HEK293 (cell line): ENCODE data around the gene MSRB3.

Experiments used
- BCL11A ChIP-seq: fragments of 450-650 bp; formaldehyde crosslinking; IDR thresholded peaks from 2 replicates; pipeline ENCODE4 v1.5.1; 2016; ENCODE audit warnings: low read depth, missing biosample characterization, missing genetic modification characterization
- HIC1 ChIP-seq: fragments of 450-650 bp; formaldehyde crosslinking; IDR thresholded peaks from 2 replicates; pipeline ENCODE4 v1.5.1; 2016; ENCODE audit warnings: missing biosample characterization, missing genetic modification characterization
- INSM2 ChIP-seq: fragments of 450-650 bp; formaldehyde crosslinking; IDR thresholded peaks from 2 replicates; pipeline ENCODE4 v1.5.1; 2016; ENCODE audit warnings: missing biosample characterization, missing genetic modification characterization
- PRDM2 ChIP-seq: fragments of 450-650 bp; formaldehyde crosslinking; IDR thresholded peaks from 2 replicates; pipeline ENCODE4 v1.5.1; 2016; ENCODE audit warnings: missing biosample characterization, missing genetic modification characterization, borderline replicate concordance
- TCF7L2 ChIP-seq: IDR thresholded peaks from 2 replicates; pipeline ENCODE4 v1.6.1; 2011; ENCODE audit warnings: low read depth, mild to moderate bottlenecking, inconsistent platforms, low read length, moderate library complexity, borderline replicate concordance
- YY2 ChIP-seq: fragments of 450-650 bp; formaldehyde crosslinking; IDR thresholded peaks from 2 replicates; pipeline ENCODE4 v1.5.1; 2016; ENCODE audit warnings: missing biosample characterization, missing genetic modification characterization
- ZBTB1 ChIP-seq: fragments of 450-650 bp; formaldehyde crosslinking; IDR thresholded peaks from 2 replicates; pipeline ENCODE4 v1.5.1; 2016; ENCODE audit warnings: missing biosample characterization, missing genetic modification characterization
- ZBTB10 ChIP-seq: fragments of 450-650 bp; formaldehyde crosslinking; IDR thresholded peaks from 2 replicates; pipeline ENCODE4 v1.5.1; 2016; ENCODE audit warnings: missing biosample characterization, missing genetic modification characterization
- ZBTB44 ChIP-seq: fragments of 450-650 bp; IDR thresholded peaks from 2 replicates; pipeline ENCODE4 v1.5.1; 2018; ENCODE audit warnings: missing biosample characterization, mild to moderate bottlenecking, missing genetic modification characterization
- ZNF146 ChIP-seq: fragments of 450-650 bp; formaldehyde crosslinking; IDR thresholded peaks from 2 replicates; pipeline ENCODE4 v1.5.1; 2016; ENCODE audit warnings: missing biosample characterization, missing genetic modification characterization
- ZNF223 ChIP-seq: fragments of 450-650 bp; formaldehyde crosslinking; IDR thresholded peaks from 2 replicates; pipeline ENCODE4 v1.5.1; 2016; ENCODE audit warnings: missing biosample characterization, missing genetic modification characterization
- ZNF266 ChIP-seq: fragments of 450-650 bp; formaldehyde crosslinking; IDR thresholded peaks from 2 replicates; pipeline ENCODE4 v1.5.1; 2016; ENCODE audit warnings: missing biosample characterization, missing genetic modification characterization, low read depth
- ZNF292 ChIP-seq: fragments of 450-650 bp; formaldehyde crosslinking; IDR thresholded peaks from 2 replicates; pipeline ENCODE4 v1.5.1; 2016; ENCODE audit warnings: low read depth, missing biosample characterization, missing genetic modification characterization, borderline replicate concordance
- ZNF302 ChIP-seq: fragments of 450-650 bp; formaldehyde crosslinking; IDR thresholded peaks from 2 replicates; pipeline ENCODE4 v1.5.1; 2016; ENCODE audit warnings: missing biosample characterization, missing genetic modification characterization, low read depth
- ZNF580 ChIP-seq: fragments of 450-650 bp; formaldehyde crosslinking; IDR thresholded peaks from 2 replicates; pipeline ENCODE4 v1.5.1; 2016; ENCODE audit warnings: missing biosample characterization, missing genetic modification characterization
- ZNF585B ChIP-seq: fragments of 450-650 bp; formaldehyde crosslinking; IDR thresholded peaks from 2 replicates; pipeline ENCODE4 v1.5.1; 2016; ENCODE audit warnings: missing biosample characterization, missing genetic modification characterization
- ZNF624 ChIP-seq: fragments of 450-650 bp; formaldehyde crosslinking; IDR thresholded peaks from 2 replicates; pipeline ENCODE4 v1.5.1; 2017; ENCODE audit warnings: missing biosample characterization, missing genetic modification characterization
- ZNF654 ChIP-seq: fragments of 450-650 bp; formaldehyde crosslinking; IDR thresholded peaks from 2 replicates; pipeline ENCODE4 v1.5.1; 2016; ENCODE audit warnings: low read depth, missing biosample characterization, missing genetic modification characterization
- ZNF664 ChIP-seq: fragments of 450-650 bp; formaldehyde crosslinking; IDR thresholded peaks from 2 replicates; pipeline ENCODE4 v1.5.1; 2016; ENCODE audit warnings: missing biosample characterization, missing genetic modification characterization
- ZNF768 ChIP-seq: fragments of 450-650 bp; formaldehyde crosslinking; IDR thresholded peaks from 2 replicates; pipeline ENCODE4 v1.5.1; 2018; ENCODE audit warnings: missing biosample characterization, mild to moderate bottlenecking, missing genetic modification characterization
- ZNF837 ChIP-seq: fragments of 450-650 bp; formaldehyde crosslinking; IDR thresholded peaks from 2 replicates; pipeline ENCODE4 v1.5.1; 2016; ENCODE audit warnings: missing biosample characterization, missing genetic modification characterization
- ZSCAN16 ChIP-seq: fragments of 450-650 bp; formaldehyde crosslinking; IDR thresholded peaks from 2 replicates; pipeline ENCODE4 v1.5.1; 2016; ENCODE audit warnings: missing biosample characterization, missing genetic modification characterization
- ZSCAN18 ChIP-seq: fragments of 450-650 bp; formaldehyde crosslinking; IDR thresholded peaks from 2 replicates; pipeline ENCODE4 v1.5.1; 2016; ENCODE audit warnings: missing biosample characterization, missing genetic modification characterization

The MSRB3 gene

GRCh38 chr12:65278576-65279368, at the start of gene MSRB3 (continued):
- no peak for TF ChIP-seq ZNF146
- TF ChIP-seq ZNF580 (tag by site-specific recombination): peak; percentile 6; the same call in 1 of the 2 replicates
- TF ChIP-seq INSM2 (tag by site-specific recombination): peak; percentile 94
- no peak for TF ChIP-seq ZNF664 (tag by site-specific recombination)
- no peak for TF ChIP-seq ZNF624 (tag by site-specific recombination)
- no peak for TF ChIP-seq ZBTB1 (tag by site-specific recombination)
- TF ChIP-seq ZNF585B: no peak
- TF ChIP-seq ZNF768 (tag by site-specific recombination): no peak
- TF ChIP-seq ZNF302: no peak
- TF ChIP-seq ZBTB10 (tag by site-specific recombination): peak; percentile 91
- TF ChIP-seq ZNF292 (tag by site-specific recombination): no peak
- TF ChIP-seq ZSCAN18 (tag by site-specific recombination): no peak
- no peak for TF ChIP-seq PRDM2 (tag by site-specific recombination)
- no peak for TF ChIP-seq ZNF654 (tag by site-specific recombination)
- no peak for TF ChIP-seq ZBTB44
- no peak for TF ChIP-seq ZSCAN16 (tag by site-specific recombination)
- TF ChIP-seq ZNF223 (tag by site-specific recombination): no peak
- peak; percentile 59; the same call in 1 of the 2 replicates for TF ChIP-seq HIC1 (tag by site-specific recombination)
- no peak for TF ChIP-seq TCF7L2
- TF ChIP-seq ZNF837 (tag by site-specific recombination): no peak
- TF ChIP-seq BCL11A (tag by site-specific recombination): peak; percentile 71
- no peak for TF ChIP-seq ZNF266 (tag by site-specific recombination)
- TF ChIP-seq YY2 (tag by site-specific recombination): no peak
